GM21367 (cell line): ENCODE data around the gene OR2A12.
"Not testable (repeated sequence)": the region's sequence is repeated elsewhere in the genome, so short reads cannot be mapped to it uniquely, and the experiment has no call there.

Experiments
- ATAC-seq: cut with Tn5 transposase; IDR thresholded peaks from one replicate; pipeline ENCODE4 v1.9.1; 2021; ENCODE audit not compliant: unreplicated experiment

Gene OR2A12, protein sequence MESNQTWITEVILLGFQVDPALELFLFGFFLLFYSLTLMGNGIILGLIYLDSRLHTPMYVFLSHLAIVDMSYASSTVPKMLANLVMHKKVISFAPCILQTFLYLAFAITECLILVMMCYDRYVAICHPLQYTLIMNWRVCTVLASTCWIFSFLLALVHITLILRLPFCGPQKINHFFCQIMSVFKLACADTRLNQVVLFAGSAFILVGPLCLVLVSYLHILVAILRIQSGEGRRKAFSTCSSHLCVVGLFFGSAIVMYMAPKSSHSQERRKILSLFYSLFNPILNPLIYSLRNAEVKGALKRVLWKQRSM

DNA sequence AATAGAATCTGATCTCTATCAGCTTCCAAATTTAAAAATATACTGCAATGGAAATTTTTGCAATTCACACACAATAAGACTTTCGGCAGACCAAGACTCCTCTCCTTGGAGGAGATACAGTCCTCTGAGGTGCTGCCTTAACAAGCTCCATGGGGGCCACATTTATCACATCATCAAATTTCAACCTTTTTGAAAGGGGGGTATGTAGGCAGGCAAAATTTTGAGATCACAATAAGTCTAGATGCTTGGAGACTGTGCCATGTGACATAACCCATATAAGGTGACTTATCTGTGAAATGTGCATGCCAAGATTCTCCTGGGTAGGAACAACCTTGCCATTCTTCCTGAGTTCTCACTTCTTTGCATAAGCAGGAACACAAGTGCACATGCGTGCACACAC is at the start of gene OR2A12:
Gene OR2A12, plus strand, starts transcription at position 301 of the 400 bp plus-strand sequence. CDS start 8,830 bp downstream, outside the sequence.
- no peak for ATAC-seq

DNA sequence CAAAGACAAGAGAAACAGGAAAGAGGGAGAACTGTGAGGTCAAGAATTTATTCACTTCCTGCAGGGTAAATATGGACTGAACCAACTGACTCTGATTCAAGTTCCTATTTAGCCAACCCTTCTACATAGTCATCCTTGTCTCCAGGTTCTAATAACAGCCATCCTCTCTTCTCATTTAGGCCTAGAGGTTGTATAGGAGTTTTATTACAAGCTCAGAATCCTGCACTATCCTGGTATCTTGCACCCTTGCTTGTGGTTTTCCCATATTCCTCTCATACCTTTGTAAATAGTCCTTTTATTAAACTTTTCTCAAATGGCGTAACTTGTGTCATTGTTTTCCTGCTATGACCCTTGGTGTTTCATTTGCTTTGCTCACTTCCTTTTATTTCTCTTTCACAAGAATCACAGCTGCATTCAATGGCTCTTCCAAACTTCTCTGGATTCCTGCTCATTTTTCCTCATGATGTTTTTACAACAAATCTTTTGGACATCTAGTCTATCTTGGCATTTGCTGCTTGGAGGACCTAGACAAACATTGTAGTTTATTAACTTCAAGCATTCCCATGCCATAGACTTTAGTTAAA is 49.7 kb upstream of the OR2A12 start:
- ATAC-seq, result no peak

DNA sequence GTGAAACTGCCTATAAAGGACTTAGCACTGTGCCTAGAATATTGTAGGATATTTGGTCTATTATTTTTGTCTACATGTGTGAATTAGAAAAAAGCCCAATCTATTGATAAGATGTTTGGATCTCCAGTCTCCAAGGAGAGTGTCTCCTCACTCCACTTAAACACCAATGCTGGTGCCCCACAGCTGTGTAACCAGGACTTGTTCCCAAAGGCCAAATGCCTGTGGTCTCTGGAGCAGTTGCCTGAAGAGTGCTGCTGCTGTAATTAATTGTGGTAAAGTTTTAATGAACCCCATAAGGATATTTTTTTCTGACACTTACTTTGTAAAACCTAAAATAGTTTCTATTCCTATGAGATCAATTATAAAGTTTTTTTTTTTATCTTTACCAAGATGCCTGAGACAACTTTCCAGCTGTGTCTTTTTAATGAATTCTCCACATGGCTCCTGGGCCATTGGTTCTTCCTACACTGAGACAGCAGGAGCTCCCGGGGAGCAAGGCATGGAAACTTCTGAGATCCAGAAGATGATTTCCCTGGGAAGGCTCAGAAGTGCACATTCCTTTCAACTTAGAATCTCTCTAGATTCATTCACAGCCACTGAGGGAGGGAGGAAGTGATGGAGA is 48.6 kb upstream of the OR2A12 start:
- no peak for ATAC-seq

DNA sequence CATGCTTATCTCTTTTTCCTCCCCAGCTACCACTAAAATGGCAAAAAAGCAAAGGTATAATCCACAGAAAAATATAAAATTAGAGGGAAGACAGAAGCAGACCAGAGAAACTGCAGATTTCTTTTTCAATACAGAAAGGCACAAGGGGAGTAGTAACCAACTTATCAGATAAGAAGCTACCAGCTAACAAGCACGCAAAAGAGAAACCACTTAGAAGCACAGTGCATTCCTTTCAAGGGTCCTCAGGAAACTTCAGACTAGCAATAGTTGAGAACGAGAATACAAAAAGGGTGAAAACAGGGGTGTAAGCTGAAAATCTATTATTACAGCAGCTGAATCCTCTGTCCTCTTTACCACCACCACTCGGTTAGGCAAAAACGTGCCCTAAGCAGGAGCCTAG is 47.2 kb upstream of the OR2A12 start:
- ATAC-seq, result no peak

DNA sequence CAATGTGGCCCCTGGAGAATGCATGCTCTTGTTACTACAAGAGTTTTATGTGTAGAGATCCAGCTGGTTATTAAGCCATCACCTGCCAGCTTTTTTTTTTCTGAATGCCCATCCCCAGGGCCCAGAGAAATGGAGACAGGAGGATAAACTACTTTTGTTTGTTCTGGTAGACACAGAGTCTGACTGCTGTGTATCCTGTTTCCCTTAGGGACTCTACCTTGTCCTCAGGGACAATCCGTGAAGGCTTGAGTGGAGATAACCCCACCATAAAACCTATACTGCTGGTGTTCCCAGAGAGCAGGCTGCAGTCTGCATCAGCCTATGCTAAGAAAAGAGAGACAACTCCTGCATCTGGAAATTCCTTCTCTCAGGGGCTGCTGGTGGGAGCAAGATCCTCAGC is 37.4 kb upstream of the OR2A12 start, which contains the start of gene OR2A5:
Gene OR2A5, plus strand, starts transcription at position 301 of the 400 bp plus-strand sequence. CDS start 1,454 bp downstream, outside the sequence.
- no peak for ATAC-seq

DNA sequence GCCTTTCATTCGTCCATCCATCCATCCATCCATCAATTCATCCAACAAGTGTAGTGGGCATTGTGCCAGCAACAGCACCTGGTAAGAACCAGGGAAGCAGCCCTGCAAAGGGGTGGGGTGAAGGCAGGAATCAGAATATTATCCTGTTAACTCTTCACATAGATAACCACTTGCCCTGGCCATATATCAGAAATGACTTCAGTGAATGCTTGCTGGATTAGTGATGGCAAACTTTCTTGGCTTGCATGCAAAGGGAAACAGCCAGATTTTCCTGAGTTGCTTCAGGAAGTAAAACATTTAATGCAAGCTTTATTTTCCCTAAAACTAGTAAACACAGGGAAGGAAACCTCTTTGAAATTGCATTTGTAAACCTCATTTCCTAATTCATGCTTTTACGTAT is 36.6 kb upstream of the OR2A12 start:
- no peak for ATAC-seq

DNA sequence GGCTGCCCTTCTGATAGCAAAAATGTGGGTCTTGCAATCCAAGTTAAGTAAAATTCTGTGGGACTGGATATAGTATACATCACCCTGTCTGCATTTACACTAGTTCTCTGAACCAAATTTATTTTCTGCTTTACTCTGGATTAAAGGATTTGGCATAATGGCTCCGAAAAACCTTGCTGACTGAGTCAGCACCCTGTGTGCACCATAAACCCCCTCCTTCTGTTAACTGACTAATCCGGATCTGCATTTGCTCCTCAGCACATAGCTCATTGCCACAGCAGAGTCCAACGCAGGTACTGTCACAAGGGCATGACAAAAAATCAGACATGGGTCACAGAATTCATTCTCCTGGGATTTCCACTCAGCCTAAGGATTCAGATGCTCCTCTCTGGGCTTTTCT is 36.0 kb upstream of the OR2A12 start:
- no peak for ATAC-seq

DNA sequence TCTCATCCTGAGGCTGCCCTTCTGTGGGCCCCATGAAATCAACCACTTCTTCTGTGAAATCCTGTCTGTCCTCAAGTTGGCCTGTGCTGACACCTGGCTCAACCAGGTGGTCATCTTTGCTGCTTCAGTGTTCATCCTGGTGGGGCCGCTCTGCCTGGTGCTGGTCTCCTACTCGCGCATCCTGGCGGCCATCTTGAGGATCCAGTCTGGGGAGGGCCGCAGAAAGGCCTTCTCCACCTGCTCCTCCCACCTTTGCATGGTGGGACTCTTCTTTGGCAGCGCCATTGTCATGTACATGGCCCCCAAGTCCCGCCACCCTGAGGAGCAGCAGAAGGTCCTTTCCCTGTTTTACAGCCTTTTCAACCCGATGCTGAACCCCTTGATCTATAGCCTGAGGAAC is 35.2 kb upstream of the OR2A12 start:
- not testable (repeated sequence) for ATAC-seq

DNA sequence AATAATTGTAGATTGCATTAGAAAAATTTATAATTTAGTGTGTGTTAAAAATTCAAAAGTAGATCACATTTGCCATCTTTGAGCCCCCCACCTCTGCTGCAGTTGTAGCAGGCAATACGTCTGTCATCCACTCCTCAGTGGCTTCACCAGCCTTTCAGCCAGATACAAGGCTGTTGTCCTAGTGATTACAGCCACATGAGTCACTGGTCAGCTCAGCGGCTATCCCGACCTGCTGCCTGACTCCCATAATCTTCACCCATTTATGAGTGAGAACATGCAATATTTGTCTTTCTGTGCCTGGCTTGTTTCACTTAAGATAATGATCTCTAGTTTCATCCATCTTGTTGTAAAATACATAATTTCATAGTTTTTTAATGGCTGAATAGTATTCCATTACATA is 28.1 kb upstream of the OR2A12 start:
- ATAC-seq, result no peak

DNA sequence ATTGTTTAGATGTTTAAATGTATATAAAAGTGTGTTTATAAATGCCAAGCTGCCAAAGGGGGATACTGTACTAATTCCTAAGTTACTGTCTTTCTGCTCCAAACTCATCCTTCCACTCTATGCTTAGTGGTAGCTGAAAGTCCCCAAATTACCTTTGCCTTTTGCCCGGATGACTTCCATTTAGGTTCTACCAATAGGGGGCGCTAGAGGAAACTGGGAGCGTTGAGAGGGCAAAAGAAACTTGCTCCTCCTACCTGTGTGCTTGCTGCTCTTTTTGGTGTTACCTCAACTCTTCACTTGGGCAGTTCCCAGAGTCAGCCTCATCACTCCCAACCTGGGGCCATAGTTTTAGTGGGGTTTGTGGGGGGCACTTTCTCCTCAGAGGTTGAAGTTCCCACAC is 22.4 kb upstream of the OR2A12 start:
- no peak for ATAC-seq

DNA sequence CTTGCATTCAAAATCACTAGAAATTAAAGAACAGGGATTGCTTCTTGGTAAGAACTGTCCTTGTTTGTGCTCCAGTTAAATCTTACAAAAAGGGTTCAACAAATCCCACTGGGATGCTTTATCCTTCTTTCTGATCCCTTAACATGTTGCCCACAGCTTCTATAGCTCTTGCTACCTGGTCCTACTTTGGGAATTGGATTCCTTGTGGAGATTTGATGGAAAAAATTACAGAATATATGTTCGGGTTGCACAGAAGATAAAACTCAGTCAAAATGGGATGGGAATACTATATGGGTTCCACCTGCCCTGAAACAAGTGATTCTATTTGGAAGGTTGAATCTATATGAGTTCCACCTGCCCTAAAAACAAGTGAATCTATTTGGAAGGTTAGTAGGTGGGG is 16.6 kb upstream of the OR2A12 start, which contains the start of gene OR2A25:
Gene OR2A25, plus strand, starts transcription at position 301 of the 400 bp plus-strand sequence. CDS start 4,409 bp downstream, outside the sequence.
- ATAC-seq, result no peak

DNA sequence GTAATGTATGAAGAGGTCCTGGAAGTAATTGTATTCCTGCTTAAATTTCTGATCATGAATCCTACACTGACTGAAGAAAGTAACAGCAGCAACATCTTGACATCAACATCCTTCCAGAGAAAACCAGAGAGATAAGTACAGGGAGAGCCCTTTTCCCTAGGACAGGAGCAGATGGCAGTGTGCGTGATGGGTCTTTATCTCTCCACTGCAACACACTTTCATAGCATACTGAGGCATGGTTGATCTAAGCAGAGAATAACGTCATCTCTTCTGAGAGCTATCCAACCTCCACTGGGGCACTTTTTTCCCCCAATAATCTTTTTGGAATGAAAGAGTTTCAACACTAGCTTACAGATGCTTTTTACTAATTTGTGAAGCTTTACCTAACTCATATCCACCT is 16.1 kb upstream of the OR2A12 start:
- no peak for ATAC-seq

DNA sequence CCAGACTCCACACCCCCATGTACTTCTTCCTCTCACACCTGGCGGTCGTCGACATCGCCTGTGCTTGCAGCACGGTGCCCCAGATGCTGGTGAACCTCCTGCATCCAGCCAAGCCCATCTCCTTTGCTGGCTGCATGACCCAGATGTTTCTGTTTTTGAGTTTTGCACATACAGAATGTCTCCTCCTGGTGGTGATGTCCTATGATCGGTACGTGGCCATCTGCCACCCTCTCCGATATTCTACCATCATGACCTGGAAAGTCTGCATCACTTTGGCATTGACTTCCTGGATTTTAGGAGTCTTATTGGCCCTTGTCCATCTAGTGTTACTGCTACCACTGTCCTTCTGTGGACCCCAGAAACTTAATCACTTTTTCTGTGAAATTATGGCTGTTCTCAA is 11.7 kb upstream of the OR2A12 start:
- ATAC-seq, result no peak

DNA sequence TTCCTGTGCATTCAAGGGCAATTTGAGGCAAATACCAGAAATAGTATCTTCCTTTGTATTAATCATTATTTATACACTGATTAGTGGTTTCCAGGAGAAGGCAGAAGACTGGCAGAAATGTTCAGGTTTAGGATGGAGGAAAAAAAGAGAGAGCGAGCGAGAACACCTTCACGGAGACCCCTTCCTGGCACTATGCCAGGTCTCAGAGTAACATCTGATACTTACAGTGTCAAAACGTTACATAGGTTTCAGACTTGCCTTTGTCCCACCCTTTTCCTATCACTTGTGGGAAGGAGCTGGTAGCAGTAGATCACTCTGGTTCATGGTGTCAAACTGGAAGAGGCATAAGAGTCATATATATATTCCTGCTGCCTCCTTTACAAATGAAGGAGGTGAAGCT is 652 bp downstream of the OR2A12 start:
- no peak for ATAC-seq

DNA sequence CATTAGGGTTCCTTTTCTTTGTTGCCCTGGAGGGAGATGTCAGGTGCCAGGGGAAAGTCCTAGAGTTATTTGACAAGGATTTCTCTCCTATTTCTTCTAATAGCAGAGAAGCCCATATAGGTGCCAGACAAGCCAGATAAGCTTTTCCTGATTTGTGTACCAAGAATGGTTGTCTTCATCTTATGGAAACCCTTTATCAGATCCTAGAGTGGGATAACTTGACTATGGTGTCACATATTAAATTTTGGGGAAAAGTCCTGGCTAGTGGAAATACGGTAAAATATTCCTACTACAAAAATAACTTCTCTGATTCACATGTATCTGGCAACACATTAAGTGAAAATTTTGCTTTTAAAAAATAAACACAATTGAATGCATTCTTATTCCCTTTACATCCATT is 1.2 kb downstream of the OR2A12 start:
- no peak for ATAC-seq

DNA sequence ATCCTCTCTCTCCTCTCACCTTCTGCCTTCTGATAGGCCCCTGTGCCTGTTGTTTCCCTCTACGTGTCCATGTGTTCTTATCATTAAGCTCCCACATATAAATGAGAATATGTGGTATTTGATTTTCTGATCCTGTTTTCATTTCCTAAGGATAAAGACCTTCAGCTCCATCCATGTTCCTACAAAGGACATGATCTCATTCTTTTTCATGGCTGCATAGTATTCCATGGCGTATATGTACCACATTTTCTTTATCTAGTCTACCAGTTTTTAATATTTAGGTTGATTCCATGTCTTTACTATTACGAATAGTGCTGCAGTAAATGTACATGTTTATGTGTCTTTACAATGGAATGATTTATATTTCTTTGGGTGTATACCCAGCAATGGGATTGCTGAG is 4.6 kb downstream of the OR2A12 start:
- ATAC-seq, result no peak

DNA sequence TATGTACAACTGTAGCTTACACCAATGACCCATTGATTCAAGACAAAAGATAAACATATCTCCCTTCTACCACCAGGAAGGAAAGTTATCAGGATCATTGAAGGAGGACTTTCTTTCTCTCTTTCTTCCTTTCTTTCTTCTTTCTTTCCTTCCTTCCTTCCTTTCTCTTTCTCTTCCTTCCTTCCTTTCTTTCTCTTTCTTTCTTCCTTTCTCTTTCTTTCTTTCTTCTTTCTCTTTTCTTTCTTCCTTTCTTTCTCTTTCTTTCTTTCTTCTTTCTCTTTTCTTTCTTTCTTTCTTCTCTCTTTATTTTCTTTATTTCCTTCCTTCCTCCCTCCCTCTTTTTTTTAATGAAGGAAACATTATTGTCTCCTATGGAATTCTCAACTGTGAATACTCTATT is 12.7 kb downstream of the OR2A12 start:
- no peak for ATAC-seq

DNA sequence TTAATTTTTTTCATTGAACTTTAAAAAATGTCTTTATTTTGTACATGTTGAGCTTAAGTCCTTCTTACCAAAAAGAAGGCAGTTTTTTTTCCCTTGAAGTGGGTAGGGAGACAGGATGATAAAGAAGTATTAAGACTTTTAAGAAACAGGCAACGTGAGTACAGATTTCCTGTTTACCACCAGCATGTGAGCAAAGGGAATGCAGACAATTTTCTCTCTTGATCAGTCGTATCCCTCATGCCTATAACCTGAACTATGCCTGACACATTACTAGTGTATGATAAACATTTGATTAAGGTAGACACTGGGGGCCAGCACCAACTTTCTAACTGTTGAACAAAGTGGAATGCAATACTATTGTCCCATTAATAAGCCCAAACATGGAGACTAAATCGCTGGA is 14.5 kb downstream of the OR2A12 start:
- no peak for ATAC-seq

DNA sequence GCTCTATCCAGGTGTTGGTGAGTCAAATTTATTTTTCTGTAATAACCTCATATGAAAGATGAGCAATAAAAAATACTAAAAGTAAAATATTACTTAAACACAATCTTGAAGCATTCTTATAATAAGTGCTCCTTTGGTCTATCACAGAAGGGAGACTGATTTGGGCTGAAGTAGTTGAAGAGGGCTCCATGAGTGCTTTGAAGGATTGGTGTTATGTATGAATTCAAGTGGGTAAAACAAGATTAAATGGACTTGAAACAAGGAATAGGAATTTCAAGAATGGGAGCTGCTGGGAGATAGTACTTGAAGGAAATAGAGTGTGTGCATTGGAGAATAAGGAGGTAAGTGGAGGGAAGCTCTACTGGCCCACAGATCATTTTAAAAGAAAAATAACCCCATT is 16.0 kb downstream of the OR2A12 start:
- no peak for ATAC-seq

DNA sequence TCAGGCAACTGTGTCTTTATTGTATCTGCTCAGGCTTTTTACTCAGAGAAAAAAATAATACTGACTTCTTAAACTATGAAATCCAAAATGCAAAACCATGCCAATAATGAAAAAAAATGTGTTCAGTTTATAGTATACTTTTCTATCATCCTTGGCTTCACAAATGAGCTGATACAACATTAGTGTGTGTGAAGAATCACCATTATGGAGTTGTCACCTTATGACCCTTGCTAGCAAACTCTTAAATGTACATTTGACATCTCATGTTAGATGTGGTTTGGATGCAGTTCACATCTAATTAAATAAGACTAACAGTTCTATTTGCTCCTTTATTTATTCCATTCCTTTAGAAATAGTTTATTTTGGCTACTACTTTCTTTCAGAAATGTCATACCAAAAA is 19.1 kb downstream of the OR2A12 start:
- ATAC-seq, result no peak

DNA sequence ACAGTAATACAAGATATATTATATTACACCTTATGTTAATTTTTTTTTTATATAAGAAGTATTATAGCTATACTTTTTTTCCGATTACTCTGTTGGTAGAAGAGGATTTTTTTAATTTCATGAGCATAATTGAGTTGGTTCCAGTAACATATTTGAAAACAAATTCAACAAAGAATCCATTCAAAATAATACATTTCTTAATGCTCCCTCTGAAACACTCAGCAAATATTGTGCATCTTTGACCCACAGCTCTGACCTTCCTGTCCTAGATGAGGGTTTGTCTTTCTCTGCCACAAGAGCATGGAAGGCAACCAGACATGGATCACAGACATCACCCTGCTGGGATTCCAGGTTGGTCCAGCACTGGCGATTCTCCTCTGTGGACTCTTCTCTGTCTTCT is 23.2 kb downstream of the OR2A12 start, which contains the start of gene OR2A2:
Gene OR2A2, plus strand, starts transcription at position 301 of the 400 bp plus-strand sequence. Its CDS starts 0 bp downstream, at position 301.
- ATAC-seq, result no peak

DNA sequence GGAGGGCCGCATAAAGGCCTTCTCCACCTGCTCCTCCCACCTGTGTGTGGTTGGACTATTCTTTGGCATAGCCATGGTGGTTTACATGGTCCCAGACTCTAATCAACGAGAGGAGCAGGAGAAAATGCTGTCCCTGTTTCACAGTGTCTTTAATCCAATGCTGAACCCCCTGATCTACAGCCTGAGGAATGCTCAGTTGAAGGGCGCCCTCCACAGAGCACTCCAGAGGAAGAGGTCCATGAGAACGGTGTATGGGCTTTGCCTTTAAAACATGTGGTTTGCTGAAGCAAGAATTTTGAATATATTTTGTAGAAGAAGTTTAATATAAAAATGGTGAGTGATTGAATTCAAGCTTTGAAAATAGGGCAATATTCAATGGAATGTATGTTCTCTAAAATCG is 24.2 kb downstream of the OR2A12 start:
- ATAC-seq, result no peak
